ENCODE data around the gene AKIRIN1.
"Not testable (repeated sequence)": the region's sequence is repeated elsewhere in the genome, so short reads cannot be mapped to it uniquely, and the experiment has no call there.

Gene AKIRIN1

DNA sequence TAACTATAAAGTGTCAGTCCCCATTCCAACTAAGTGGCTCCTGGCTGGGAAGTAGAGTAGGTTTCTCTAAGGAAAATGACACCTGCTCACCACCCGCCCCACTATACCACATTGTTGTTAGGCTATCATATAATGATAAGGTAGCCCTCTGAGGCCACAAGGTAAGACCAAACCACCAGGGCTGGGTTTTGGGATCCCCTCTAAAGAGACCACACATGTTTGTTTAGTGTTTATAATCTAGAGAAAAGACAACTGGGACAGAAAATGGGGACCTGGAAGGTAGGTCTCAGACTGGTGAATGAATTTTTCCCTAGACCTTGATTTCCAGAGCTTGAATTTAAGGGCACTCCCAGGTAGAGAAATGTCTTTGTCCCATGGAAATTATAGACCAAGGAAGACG is 15.2 kb downstream of the AKIRIN1 start:
- intact Hi-C loops (cut with micrococcal nuclease), result no loop called here
- Mint-ChIP-seq H3K36me3 (ENCODE audit: low read depth) (peaks cover 94% of the 10 kb centered on the region), H3K9me3 (no peaks in the 10 kb centered on the region), H3K4me1 (ENCODE audit: low read depth) (peaks cover 25% of the 10 kb centered on the region), H3K27ac (no peak overlapping the region), H3K27me3 (no peaks in the 10 kb centered on the region), H3K4me3 (no peak overlapping the region)

DNA sequence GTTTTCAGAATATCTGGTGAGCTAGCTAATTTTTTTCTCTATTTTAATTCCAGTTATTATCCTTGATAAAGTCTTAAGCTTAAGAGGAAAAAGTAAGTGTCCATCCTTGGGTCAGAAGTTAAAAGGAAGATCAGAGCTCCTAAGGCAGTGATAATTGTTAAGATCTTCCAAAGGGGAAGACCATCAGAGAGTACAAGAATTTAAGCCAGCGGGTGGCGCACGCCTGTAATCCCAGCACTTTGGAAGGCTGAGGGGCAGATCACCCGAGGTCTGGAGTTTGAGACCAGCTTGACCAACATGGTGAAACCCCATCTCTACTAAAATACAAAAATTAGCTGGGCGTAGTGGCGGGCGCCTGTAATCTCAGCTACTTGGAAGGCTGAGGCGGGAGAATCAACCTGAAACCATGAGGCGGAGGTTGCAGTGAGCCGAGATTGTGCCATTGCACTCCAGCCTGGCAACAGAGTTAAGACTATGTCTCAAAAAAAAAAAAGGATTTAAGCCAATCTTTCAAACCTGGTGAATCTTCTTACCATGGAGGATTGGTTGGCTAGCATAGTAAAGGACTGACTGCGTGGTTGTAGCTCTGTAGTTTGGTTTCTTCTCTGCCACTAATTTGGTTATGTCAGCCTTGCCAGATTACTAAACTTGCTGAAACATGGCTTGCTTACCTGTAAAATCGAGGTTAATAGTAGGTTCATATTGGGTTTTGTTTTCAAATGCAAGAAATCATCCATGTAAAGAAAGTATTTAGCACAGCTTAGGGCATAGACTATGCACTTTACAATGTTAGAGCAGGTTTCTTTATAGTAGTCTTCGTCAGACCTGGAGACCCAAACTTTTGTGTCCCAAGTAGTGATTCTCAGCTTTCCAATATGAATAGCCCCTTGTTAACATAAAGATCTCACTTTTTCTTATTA is 15.9 kb downstream of the AKIRIN1 start:
- Mint-ChIP-seq H3K9me3 (no peaks in the 10 kb centered on the region), H3K36me3 (ENCODE audit: low read depth) (peaks cover 94% of the 10 kb centered on the region), H3K27me3 (no peaks in the 10 kb centered on the region), H3K27ac (no peak overlapping the region), H3K4me1 (ENCODE audit: low read depth) (peaks cover 19% of the 10 kb centered on the region), H3K4me3 (no peak overlapping the region)
- intact Hi-C loops (cut with micrococcal nuclease), result no loop called here

DNA sequence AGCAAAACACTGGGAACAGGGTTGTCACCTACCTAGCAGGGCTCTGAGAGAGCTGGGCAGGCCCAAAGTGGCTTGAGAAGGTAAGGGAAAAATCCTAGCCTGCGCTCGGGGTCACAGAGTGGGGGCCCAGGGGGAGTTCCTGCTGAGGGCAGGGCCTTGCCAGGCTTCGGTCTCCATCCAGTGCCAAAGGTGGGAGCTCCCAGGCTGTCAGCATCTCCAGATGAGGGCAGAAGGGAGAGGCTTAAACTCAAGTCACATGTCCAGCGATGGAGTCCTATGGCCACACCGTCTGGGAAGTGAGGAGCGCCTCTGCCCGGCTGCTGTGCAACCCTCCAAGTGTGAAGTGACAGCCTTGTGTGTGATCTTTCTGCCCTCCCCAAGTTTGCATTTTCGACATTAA is 23.9 kb downstream of the AKIRIN1 start:
- H3K4me1 Mint-ChIP-seq (ENCODE audit: low read depth); H3K27ac Mint-ChIP-seq; H3K27me3 Mint-ChIP-seq; intact Hi-C loops (cut with micrococcal nuclease); H3K9me3 Mint-ChIP-seq; H3K4me3 Mint-ChIP-seq: not testable (repeated sequence)
- H3K36me3 Mint-ChIP-seq (ENCODE audit: low read depth), result peaks cover 44% of the 10 kb centered on the region

DNA sequence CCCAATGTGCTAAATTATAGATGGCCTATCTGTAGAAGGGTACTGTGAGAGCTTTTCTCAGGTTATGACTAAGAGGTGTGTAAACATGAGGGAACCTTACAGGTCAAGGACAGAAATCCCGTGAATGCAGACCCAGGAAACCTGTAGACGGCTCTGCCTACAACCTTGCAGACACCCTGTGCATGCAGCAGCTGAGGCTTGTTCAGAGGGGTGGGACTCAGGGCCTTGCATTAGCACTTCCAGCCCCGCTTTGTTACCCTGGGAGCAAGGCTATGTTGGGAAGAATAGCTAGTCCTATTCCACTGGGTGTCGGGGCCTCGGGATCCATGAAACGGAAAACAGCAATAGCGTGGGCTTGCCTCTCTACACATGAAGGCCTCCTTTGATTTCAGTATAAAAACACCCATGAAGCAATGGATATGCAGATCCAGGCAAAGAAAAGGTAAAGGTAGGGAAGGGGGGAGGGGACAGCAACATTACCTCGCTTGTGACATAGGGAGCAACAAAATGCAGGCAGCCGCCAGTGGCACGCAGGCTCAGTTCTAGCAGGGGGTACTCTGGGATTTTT is 25.6 kb downstream of the AKIRIN1 start:
- H3K27me3 Mint-ChIP-seq, result peaks cover 2% of the 10 kb centered on the region
- no peaks in the 10 kb centered on the region for H3K9me3 Mint-ChIP-seq
- H3K4me3 Mint-ChIP-seq, result no peak overlapping the region
- H3K27ac Mint-ChIP-seq, result no peak overlapping the region
- H3K36me3 Mint-ChIP-seq (ENCODE audit: low read depth), result peaks cover 29% of the 10 kb centered on the region
- intact Hi-C loops (cut with micrococcal nuclease), result no loop called here
- H3K4me1 Mint-ChIP-seq (ENCODE audit: low read depth), result no peaks in the 10 kb centered on the region

DNA sequence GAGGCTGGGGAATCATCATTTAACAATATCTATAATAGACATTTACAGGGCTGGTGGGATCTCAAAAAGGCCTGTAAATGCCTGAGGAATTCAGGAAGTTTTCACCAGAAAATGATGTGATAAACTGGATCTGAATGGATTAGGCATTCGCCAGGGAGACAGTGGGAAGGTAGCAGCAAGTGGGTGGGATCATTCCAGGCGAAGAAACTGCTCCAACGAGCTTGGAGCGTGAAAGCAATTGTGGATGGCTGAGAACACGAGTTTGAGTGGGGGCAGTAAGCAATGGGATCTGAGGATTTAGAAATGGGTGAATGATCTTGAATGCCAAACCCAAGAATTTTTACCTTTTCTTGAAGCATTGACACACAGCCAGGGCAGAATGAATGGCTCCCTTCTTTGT is 26.2 kb downstream of the AKIRIN1 start:
- no peaks in the 10 kb centered on the region for H3K9me3 Mint-ChIP-seq
- peaks cover 23% of the 10 kb centered on the region for H3K36me3 Mint-ChIP-seq (ENCODE audit: low read depth)
- intact Hi-C loops (cut with micrococcal nuclease), result no loop called here
- H3K27me3 Mint-ChIP-seq, result peaks cover 2% of the 10 kb centered on the region
- H3K4me1 Mint-ChIP-seq (ENCODE audit: low read depth), result no peaks in the 10 kb centered on the region
- H3K27ac Mint-ChIP-seq, result no peak overlapping the region
- no peak overlapping the region for H3K4me3 Mint-ChIP-seq

DNA sequence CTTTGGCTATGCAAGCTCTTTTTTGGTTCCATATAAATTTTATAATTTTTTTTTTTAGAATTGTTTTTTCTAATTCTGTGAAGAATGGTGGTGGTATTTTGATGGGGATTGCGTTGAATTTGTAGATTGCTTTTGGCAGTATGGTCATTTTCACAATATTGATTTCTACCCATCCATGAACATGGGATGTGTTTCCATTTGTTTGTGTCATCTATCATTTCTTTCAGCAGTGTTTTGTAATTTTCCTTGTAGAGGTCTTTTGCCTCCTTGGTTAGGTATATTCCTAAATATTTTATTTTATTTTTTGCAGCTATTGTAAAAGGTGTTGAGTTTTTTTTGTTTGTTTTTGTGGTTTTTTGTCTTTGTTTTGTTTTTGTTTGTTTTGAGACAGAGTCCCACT is 29.4 kb downstream of the AKIRIN1 start:
- intact Hi-C loops (cut with micrococcal nuclease); H3K27me3 Mint-ChIP-seq; H3K36me3 Mint-ChIP-seq (ENCODE audit: low read depth); H3K9me3 Mint-ChIP-seq; H3K4me1 Mint-ChIP-seq (ENCODE audit: low read depth); H3K27ac Mint-ChIP-seq; H3K4me3 Mint-ChIP-seq: not testable (repeated sequence)

DNA sequence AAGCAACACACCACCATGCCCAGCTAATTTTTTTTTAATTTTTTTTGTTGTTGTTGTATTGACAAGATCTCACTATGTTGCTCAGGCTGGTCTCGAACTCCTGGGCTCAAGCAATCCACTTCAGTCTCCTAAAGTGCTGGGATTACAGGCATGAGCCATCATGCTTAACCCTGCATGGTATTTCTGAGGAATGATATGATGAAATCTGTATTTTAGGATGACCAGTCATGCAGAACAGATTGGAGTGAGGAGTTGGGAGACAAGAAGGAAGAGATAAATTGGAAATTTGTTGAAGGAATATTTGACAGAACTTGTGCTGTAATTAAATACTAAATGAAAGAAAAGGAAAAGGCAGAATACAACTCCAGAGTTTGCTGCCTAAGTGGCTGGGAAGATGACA is 30.4 kb downstream of the AKIRIN1 start:
- Mint-ChIP-seq H3K27ac (no peak overlapping the region), H3K36me3 (ENCODE audit: low read depth) (peaks cover 3% of the 10 kb centered on the region), H3K4me3 (no peak overlapping the region), H3K9me3 (no peaks in the 10 kb centered on the region), H3K27me3 (peaks cover 2% of the 10 kb centered on the region), H3K4me1 (ENCODE audit: low read depth) (peaks cover 9% of the 10 kb centered on the region)
- intact Hi-C loops (cut with micrococcal nuclease), result no loop called here

DNA sequence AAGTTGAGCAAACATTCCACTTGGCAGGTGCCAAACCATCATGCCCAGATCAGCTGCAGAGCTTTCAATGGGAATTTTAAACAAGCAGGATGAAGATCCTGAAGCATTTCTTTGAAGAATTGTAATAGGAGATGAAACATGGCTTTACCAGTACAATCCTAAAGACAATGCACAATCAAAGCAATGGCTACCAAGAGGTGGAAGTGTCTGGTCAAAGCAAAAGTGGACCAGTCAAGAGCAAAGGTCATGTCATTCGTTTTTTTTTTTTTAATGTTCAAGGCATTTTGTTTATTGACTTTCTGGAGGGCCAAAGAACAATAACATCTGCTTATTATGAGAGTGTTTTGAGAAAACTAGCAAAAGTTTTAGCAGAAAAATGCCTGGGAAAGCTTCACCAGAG is 32.1 kb downstream of the AKIRIN1 start:
- intact Hi-C loops (cut with micrococcal nuclease), result no loop called here
- Mint-ChIP-seq H3K4me1 (ENCODE audit: low read depth) (peaks cover 9% of the 10 kb centered on the region), H3K36me3 (ENCODE audit: low read depth) (peaks cover 10% of the 10 kb centered on the region), H3K27ac (no peak overlapping the region), H3K9me3 (no peaks in the 10 kb centered on the region), H3K4me3 (no peak overlapping the region), H3K27me3 (peaks cover 2% of the 10 kb centered on the region)

DNA sequence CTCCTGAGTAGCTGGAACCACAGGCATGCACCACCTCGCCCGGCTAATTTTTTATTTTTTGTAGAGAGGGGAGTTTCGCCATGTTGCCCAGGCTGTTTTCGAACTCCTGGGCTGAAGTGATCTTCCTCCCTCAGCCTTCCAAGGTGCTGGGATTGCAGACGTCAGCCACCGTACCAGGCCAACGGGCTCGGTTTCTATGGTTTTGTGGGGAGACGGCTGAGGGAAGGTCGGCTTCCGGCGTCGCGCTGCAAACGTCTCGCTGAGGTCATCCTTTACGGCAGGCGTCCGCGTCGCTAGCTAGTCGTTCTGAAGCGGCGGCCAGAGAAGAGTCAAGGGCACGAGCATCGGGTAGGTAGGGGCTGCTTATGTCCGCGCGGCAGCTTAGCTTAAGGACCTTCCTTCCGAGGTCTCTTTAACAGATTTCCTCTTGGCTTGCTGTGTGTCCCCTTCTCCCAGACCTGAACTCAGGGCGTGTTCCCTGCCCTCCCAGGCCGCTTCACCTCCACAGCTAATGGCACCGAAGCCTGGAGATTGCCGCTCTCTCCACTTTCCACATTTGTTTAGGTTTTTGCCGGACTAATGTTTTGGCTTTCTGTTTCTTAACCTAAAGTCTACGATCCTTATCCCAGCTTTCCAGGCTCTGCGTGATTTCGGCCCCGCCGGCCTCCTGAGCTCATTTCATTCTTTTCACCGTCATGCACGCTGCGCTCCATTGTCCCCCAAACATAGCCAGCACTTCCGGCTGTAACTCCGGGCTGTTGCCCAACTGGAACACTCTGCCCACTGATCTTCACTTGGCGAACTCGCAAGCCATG is 35.2 kb downstream of the AKIRIN1 start, which contains the start of gene NDUFS5:
Gene NDUFS5 (plus strand): TSS at position 300 of the 815 bp plus-strand sequence. CDS start 2,375 bp downstream, outside the sequence.
- peaks cover 12% of the 10 kb centered on the region for H3K4me1 Mint-ChIP-seq (ENCODE audit: low read depth)
- no peaks in the 10 kb centered on the region for H3K9me3 Mint-ChIP-seq
- H3K36me3 Mint-ChIP-seq (ENCODE audit: low read depth), result peaks cover 41% of the 10 kb centered on the region
- H3K4me3 Mint-ChIP-seq, result peak within 1 kb of the TSS; percentile 96
- intact Hi-C loops (cut with micrococcal nuclease), result no loop called here
- H3K27me3 Mint-ChIP-seq, result no peaks in the 10 kb centered on the region
- peak within 1 kb of the TSS; percentile 94 for H3K27ac Mint-ChIP-seq

DNA sequence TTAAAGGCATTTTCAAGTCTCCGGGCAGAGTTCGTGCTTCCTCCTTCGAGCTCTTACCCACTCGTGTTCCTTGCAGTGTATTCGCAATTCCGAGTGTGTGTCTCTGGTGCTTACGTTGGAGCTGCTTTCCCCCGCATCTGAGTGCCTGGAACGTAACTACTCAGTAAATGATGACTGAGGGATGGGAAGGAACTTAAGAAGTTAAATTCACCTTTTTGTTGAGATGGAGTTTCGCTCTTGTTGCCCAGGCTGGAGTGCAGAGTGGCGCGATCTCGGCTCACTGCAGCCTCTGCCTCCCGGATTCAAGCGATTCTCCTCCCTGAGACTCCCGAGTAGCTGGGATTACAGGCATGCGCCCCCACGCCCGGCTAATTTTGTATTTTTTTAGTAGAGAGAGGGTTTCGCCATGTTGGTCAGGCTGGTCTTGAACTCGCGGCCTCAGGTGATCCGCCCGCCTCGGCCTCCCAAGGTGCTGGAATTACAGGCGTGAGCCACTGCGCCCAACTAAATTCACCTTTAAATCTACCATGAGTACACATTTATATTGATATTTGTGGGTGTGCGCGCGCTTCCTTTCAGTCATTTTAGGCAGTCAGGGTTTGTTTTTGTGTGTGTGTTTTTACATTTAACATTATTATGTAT is 35.9 kb downstream of the AKIRIN1 start:
- intact Hi-C loops (cut with micrococcal nuclease), result no loop called here
- peaks cover 12% of the 10 kb centered on the region for H3K4me1 Mint-ChIP-seq (ENCODE audit: low read depth)
- peak overlapping the region; percentile 94 for H3K27ac Mint-ChIP-seq
- H3K9me3 Mint-ChIP-seq, result no peaks in the 10 kb centered on the region
- H3K36me3 Mint-ChIP-seq (ENCODE audit: low read depth), result peaks cover 49% of the 10 kb centered on the region
- no peaks in the 10 kb centered on the region for H3K27me3 Mint-ChIP-seq
- peak overlapping the region; percentile 96 for H3K4me3 Mint-ChIP-seq

DNA sequence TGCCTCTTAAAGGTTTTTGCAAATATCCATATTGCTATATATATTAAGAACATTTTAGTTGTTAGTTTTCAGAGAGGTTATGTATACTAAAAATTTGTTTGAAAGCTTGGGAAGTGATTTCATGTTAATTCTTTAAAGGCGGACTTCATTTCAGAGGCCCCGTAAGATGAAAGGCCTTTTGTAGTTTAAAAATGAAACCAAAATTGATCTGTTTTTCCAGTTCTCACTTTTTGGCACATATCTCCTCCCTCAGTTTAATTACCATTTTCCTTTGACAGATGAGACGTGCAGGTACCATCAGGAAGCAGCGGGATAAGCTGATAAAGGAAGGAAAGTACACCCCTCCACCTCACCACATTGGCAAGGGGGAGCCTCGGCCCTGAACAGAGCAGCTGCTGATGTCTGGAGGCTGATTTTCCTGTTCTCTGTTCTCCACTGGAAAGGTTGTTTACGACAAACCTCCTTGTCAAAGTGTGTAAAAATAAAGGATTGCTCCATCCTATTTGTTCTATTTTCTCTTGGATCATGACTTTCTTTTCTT is 43.1 kb downstream of the AKIRIN1 start:
- H3K4me3 Mint-ChIP-seq, result no peak overlapping the region
- no peaks in the 10 kb centered on the region for H3K27me3 Mint-ChIP-seq
- intact Hi-C loops (cut with micrococcal nuclease), result no loop called here
- peaks cover 10% of the 10 kb centered on the region for H3K4me1 Mint-ChIP-seq (ENCODE audit: low read depth)
- H3K36me3 Mint-ChIP-seq (ENCODE audit: low read depth), result peaks cover 94% of the 10 kb centered on the region
- no peak overlapping the region for H3K27ac Mint-ChIP-seq
- H3K9me3 Mint-ChIP-seq, result no peaks in the 10 kb centered on the region

DNA sequence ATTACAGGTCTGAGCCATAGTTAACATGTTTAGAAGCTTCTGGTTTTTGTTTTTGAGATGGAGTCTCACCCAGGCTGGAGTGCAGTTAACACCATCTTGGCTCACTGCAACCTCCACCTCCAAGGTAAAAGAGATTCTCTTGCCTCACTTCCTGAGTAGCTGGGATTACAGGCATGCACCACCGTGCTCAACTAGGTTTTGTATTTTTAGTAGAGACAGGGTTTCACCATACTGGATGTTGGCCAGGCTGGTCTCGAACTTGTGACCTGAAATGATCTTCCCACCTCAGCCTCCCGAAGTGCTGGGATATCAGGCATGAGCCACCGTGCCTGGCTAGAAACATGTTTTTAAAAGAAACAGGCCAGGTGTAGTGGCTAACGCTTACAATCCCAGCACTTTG is 45.6 kb downstream of the AKIRIN1 start:
- Mint-ChIP-seq H3K9me3 (no peaks in the 10 kb centered on the region), H3K4me1 (ENCODE audit: low read depth) (peaks cover 6% of the 10 kb centered on the region), H3K27me3 (no peaks in the 10 kb centered on the region), H3K27ac (no peak overlapping the region), H3K36me3 (ENCODE audit: low read depth) (peaks cover 77% of the 10 kb centered on the region), H3K4me3 (no peak overlapping the region)
- intact Hi-C loops (cut with micrococcal nuclease), result no loop called here

DNA sequence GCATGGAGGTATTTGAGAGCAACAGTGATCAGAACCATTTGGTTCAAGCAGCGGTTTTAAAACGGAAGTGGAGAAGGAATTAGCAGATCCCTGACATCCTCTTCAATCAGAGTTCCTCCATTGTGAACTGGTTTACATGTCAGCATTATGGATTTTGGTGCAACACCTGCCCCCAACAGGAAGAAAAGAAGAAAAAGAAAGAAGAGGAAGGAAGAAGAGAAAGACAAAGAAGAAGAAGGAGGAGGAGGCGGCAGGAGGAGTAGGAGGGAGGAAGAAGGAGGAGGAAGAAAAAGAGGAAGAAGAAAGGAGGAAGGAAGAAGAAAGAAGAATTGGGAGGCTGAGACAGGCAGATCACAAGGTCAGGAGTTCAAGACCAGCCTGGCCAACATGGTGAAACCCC is 52.4 kb downstream of the AKIRIN1 start:
- H3K9me3 Mint-ChIP-seq, result peaks cover 13% of the 10 kb centered on the region
- intact Hi-C loops (cut with micrococcal nuclease), result no loop called here
- peaks cover 29% of the 10 kb centered on the region for H3K36me3 Mint-ChIP-seq (ENCODE audit: low read depth)
- no peaks in the 10 kb centered on the region for H3K27me3 Mint-ChIP-seq
- no peak overlapping the region for H3K4me3 Mint-ChIP-seq
- peak overlapping the region; percentile 81 for H3K27ac Mint-ChIP-seq
- peaks cover 26% of the 10 kb centered on the region for H3K4me1 Mint-ChIP-seq (ENCODE audit: low read depth)

All from dendritic cell treated with granulocyte-macrophage colony-stimulating factor and Interleukin-4, amounts not matched to agents 40 ng/mL and 50 ng/mL, for 4 days (primary cell).